ENCODE data around the gene FTHL17. TPM values are rescaled to one million over a fixed set of nuclear protein-coding genes. Genes with fewer than 3 reads are reported as not detected.

FTHL17 gene
- total RNA-seq, 1 donor from 2014 or later: not detected

DNA sequence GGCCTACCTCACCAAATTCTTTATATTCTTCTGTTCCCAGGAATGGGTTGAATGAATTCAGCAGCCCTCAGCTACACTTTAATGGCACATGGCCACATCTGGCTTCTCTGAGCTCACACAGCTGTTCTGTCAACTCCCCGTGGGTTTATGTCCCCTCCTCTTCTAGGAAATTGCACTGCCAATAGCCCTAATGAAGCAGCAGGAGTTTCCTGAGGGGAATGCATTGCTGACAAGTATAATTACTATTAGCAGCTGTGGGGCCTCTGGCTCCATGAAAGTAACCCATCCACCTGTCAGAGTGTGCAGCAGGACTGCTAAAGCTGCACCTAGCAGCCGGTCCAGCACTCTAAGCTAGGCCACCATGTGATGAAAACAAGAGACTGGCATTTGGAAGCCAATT, 50.3 kb downstream of the FTHL17 start:
- TF ChIP-seq, protein P1, sequence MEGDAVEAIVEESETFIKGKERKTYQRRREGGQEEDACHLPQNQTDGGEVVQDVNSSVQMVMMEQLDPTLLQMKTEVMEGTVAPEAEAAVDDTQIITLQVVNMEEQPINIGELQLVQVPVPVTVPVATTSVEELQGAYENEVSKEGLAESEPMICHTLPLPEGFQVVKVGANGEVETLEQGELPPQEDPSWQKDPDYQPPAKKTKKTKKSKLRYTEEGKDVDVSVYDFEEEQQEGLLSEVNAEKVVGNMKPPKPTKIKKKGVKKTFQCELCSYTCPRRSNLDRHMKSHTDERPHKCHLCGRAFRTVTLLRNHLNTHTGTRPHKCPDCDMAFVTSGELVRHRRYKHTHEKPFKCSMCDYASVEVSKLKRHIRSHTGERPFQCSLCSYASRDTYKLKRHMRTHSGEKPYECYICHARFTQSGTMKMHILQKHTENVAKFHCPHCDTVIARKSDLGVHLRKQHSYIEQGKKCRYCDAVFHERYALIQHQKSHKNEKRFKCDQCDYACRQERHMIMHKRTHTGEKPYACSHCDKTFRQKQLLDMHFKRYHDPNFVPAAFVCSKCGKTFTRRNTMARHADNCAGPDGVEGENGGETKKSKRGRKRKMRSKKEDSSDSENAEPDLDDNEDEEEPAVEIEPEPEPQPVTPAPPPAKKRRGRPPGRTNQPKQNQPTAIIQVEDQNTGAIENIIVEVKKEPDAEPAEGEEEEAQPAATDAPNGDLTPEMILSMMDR (IDR thresholded peaks at IDR 0.05; ENCODE audit: borderline replicate concordance): no peak
- Histone ChIP-seq H3K9me3 (replicated peaks) (peaks cover 6% of the 10 kb centered on the region), H3K36me3 (no peaks in the 10 kb centered on the region), H3K4me3 (no peak overlapping the region), H3K27ac (replicated peaks) (no peak overlapping the region), H3K4me1 (no peaks in the 10 kb centered on the region), H3K27me3 (ENCODE audit: low read depth) (no peaks in the 10 kb centered on the region)
- intact Hi-C loops (cut with micrococcal nuclease): no loop called here
- DNase-seq: peak; percentile 15

Other genes with a start within 250 kb of the FTHL17 start
- 12.6 TPM for gene TAB3, start 182.8 kb downstream of the FTHL17 start, total RNA-seq

Measured in left ventricle myocardium inferior (tissue), 1 donor.